Lower leg skin (tissue), 3 donors: ENCODE results near the gene MYH9.

Source experiments
- CTCF ChIP-seq, 3 donors: fragments of 450-650 bp; IDR thresholded peaks; one replicate each; pipeline ENCODE4 v1.5.1; 2016; ENCODE audit warnings: antibody characterized with exemption in 3 of 3, mild to moderate bottlenecking in 3 of 3, moderate library complexity in 2 of 3
- POLR2A ChIP-seq, 2 donors: fragments of 450-650 bp; IDR thresholded peaks; one replicate each; pipeline ENCODE4 v1.6.1; 2016 to 2017; ENCODE audit warnings: antibody characterized with exemption in 2 of 2, mild to moderate bottlenecking in 1 of 2, moderate library complexity in 1 of 2

DNA sequence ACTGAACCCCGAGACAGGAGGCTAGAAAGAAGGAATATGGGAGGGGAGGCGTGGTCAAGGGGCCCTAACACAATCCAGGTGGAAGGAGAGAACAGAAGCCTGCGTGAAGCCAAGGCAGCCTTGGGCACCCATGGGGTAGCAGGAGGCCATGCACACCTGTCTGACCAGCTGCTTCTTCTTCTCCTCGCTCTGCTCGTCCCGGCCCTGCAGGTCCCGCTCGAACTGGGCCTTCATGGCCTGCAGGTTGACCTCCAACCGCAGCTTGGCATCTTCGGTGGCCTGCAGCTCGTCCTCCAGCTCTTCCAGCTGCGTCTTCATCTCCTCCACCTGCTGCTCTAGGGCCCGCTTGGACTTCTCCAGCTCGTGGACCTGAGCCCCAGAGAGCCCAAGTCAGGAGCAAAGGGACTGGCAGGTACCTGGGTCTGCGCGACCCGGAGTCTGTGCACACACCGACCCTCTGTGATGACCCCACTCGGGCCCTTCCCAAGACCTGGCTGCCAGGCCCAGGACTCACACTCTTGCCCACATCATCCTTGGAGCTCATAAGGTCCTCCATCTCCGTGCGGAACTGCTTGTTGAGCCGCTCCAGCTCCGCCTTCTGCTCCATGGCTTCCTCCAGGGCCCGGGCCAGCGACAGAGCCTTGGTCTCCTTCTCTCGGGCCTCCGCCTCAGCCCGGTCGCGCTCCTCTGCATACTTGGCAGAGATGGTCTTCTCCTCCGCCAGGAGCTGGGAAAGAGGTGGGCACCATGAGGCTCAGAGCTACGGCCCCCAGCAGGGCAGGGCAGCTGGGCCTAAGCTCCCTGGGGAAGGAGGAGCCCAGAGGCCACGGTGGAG lies 99.0 kb downstream of the MYH9 start:
- TF ChIP-seq CTCF (IDR thresholded peaks at IDR 0.05) (no peak), POLR2A (IDR thresholded peaks at IDR 0.05) (no peak)
